Uterus (tissue), 2 donors: Measurements from ENCODE around the gene C5.

ENCODE experiments used
- POLR2A ChIP-seq, 2 donors: fragments of 450-650 bp; IDR thresholded peaks; one replicate each; pipeline ENCODE4 v1.6.1; 2016; ENCODE audit warnings: antibody characterized with exemption in 2 of 2, mild to moderate bottlenecking in 1 of 2, moderate library complexity in 1 of 2
- TF ChIP-seq, protein P1 (sequence below), 4 experiments: fragments of 200-600 bp in 2 of 4; fragments of 450-650 bp in 2 of 4; sonication (generic) in 2 of 4; IDR thresholded peaks; one replicate each; pipeline ENCODE4 v1.5.1; 2016 to 2019; ENCODE audit warnings: antibody characterized with exemption in 4 of 4, mild to moderate bottlenecking in 2 of 4, moderate library complexity in 1 of 4

- no peak for TF ChIP-seq POLR2A (IDR thresholded peaks at IDR 0.05)
- TF ChIP-seq, protein P1, sequence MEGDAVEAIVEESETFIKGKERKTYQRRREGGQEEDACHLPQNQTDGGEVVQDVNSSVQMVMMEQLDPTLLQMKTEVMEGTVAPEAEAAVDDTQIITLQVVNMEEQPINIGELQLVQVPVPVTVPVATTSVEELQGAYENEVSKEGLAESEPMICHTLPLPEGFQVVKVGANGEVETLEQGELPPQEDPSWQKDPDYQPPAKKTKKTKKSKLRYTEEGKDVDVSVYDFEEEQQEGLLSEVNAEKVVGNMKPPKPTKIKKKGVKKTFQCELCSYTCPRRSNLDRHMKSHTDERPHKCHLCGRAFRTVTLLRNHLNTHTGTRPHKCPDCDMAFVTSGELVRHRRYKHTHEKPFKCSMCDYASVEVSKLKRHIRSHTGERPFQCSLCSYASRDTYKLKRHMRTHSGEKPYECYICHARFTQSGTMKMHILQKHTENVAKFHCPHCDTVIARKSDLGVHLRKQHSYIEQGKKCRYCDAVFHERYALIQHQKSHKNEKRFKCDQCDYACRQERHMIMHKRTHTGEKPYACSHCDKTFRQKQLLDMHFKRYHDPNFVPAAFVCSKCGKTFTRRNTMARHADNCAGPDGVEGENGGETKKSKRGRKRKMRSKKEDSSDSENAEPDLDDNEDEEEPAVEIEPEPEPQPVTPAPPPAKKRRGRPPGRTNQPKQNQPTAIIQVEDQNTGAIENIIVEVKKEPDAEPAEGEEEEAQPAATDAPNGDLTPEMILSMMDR (IDR thresholded peaks at IDR 0.05): no peak
Measured at GRCh38 chr9:120980951-120981350, 69.1 kb downstream of the C5 start.
